Prostate gland (tissue), 2 donors: ENCODE data around the gene SPINT3. TPM values are rescaled to one million over a fixed set of nuclear protein-coding genes. Genes with fewer than 3 reads are reported as not detected.

ENCODE experiments used
- DNase-seq: peaks from one replicate; pipeline ENCODE4 v3.0.0-alpha.2; 2019; ENCODE audit warnings: low spot score
- H3K27ac ChIP-seq, 2 donors: fragments of 200-600 bp; sonication (generic); 2 replicates each; pipeline ENCODE4 v1.5.1; 2017 to 2019
- H3K27me3 ChIP-seq: fragments of 200-600 bp; sonication (generic); replicated peaks from 2 replicates; pipeline ENCODE4 v1.5.1; 2019; ENCODE audit not compliant: insufficient read depth
- H3K36me3 ChIP-seq, 2 donors: fragments of 200-600 bp; sonication (generic); 1 replicate in 1 of 2; 2 replicates in 1 of 2; pipeline versions ENCODE4 v1.5.1 to v1.8.1; 2017 to 2019
- H3K4me1 ChIP-seq: fragments of 200-600 bp; sonication (generic); replicated peaks from 2 replicates; pipeline ENCODE4 v1.5.1; 2019
- H3K4me3 ChIP-seq, 2 donors: fragments of 200-600 bp; sonication (generic); 2 replicates each; pipeline ENCODE4 v1.5.1; 2017 to 2019
- H3K9me3 ChIP-seq: fragments of 200-600 bp; sonication (generic); 2 replicates; pipeline ENCODE4 v1.5.1; 2017
- CTCF ChIP-seq, 4 experiments: fragments of 200-600 bp in 2 of 4; fragments of 450-650 bp in 2 of 4; sonication (generic) in 2 of 4; IDR thresholded peaks; 1 replicate in 3 of 4; 2 replicates in 1 of 4; pipeline ENCODE4 v1.5.1; 2016 to 2019; ENCODE audit warnings: antibody characterized with exemption in 4 of 4, mild to moderate bottlenecking in 2 of 4, moderate library complexity in 2 of 4
- POLR2A ChIP-seq: fragments of 450-650 bp; IDR thresholded peaks from one replicate; pipeline ENCODE4 v1.6.1; 2016; ENCODE audit warnings: antibody characterized with exemption, mild to moderate bottlenecking
- POLR2AphosphoS5 ChIP-seq: sonication (generic); formaldehyde crosslinking; IDR thresholded peaks from one replicate; pipeline ENCODE4 v1.6.1; 2017; ENCODE audit warnings: antibody characterized with exemption
- WGBS: methylation state at CpG from one replicate; pipeline ENCODE4 v1.1.5; 2018; 5-methylcytosine and 5-hydroxymethylcytosine counted together
- intact Hi-C: fragments of 100-400 bp; cut with DNase I; formaldehyde crosslinking; loops from one replicate; pipeline ENCODE4 v1.14.2; 2022
- total RNA-seq, 2 donors: library from RNA; depleted of rRNA; stranded (reverse); fragments of >200 nt; gene quantifications; one replicate each; pipeline ENCODE4 v1.1.0, GENCODE V29; 2016

The SPINT3 gene, protein sequence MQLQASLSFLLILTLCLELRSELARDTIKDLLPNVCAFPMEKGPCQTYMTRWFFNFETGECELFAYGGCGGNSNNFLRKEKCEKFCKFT
- not detected for total RNA-seq

- intact Hi-C loops: no loop called here
- 63% methylated on average over 5 of the region's 5 CpGs for WGBS
- TF ChIP-seq POLR2AphosphoS5: no peak
- TF ChIP-seq CTCF (IDR thresholded peaks at IDR 0.05): no peak
- no peak for TF ChIP-seq POLR2A
- H3K27me3 ChIP-seq: no peaks in the 10 kb centered on the region
- no peak within 1 kb of the TSS for H3K27ac ChIP-seq
- no peaks in the 10 kb centered on the region for H3K4me1 ChIP-seq
- H3K4me3 ChIP-seq: no peak within 1 kb of the TSS
- H3K9me3 ChIP-seq: no peaks in the 10 kb centered on the region
- DNase-seq: peak; percentile 5
- H3K36me3 ChIP-seq: no peaks in the 10 kb centered on the region
Observed at GRCh38 chr20:45515147-45515913, at the start of gene SPINT3. TSS of gene SPINT3 (minus strand) at chr20:45515622. CDS start at chr20:45515608, 14 bp downstream.

- WGBS: 68% methylated on average over 2 of the region's 2 CpGs
- intact Hi-C loops: no loop called here
- no peak for TF ChIP-seq POLR2AphosphoS5
- TF ChIP-seq CTCF (IDR thresholded peaks at IDR 0.05): no peak
- no peak for TF ChIP-seq POLR2A
Observed at GRCh38 chr20:45564760-45565276, 49.4 kb upstream of the SPINT3 start.

DNA sequence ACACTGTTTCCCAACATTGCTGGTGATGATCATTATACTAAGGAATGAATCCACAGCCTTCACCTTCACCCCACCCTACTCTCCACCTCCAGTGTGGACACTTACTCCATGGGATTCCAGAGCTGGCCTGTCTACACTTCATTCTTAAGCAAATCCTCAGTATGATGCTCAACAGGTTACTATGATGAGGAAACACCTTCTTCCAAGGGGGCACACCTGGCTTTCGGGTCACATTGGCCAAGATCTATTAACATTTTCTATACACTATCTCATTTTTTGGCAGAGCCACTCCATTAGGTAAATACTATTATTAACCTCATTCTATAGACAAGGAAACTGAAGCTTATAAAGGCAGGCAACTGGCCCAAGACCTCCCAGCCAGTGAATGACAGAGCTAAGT, 39.8 kb upstream of the SPINT3 start:
- TF ChIP-seq POLR2AphosphoS5 (no peak), CTCF (IDR thresholded peaks at IDR 0.05) (no peak), POLR2A (no peak)
- no peak overlapping the region for H3K27ac ChIP-seq
- no peaks in the 10 kb centered on the region for H3K27me3 ChIP-seq
- DNase-seq: no peak
- no peaks in the 10 kb centered on the region for H3K4me1 ChIP-seq
- WGBS: 88% methylated on average over 1 of the region's 1 CpG
- no peak overlapping the region for H3K4me3 ChIP-seq
- H3K9me3 ChIP-seq: no peaks in the 10 kb centered on the region
- H3K36me3 ChIP-seq: no peaks in the 10 kb centered on the region
- intact Hi-C loops: no loop called here

More at GRCh38 chr20:45564760-45565276, 49.4 kb upstream of the SPINT3 start:
- Histone ChIP-seq H3K27ac (no peak overlapping the region), H3K36me3 (no peaks in the 10 kb centered on the region), H3K27me3 (no peaks in the 10 kb centered on the region), H3K9me3 (no peaks in the 10 kb centered on the region), H3K4me1 (no peaks in the 10 kb centered on the region), H3K4me3 (no peak overlapping the region)
- no peak for DNase-seq

GRCh38 chr20:45552456-45552855, 37.0 kb upstream of the SPINT3 start:
- DNase-seq: no peak

More at GRCh38 chr20:45552456-45552855, 37.0 kb upstream of the SPINT3 start:
- no peak overlapping the region for H3K27ac ChIP-seq
- intact Hi-C loops: no loop called here
- no peaks in the 10 kb centered on the region for H3K4me1 ChIP-seq
- no peaks in the 10 kb centered on the region for H3K27me3 ChIP-seq
- H3K4me3 ChIP-seq: no peak overlapping the region
- H3K36me3 ChIP-seq: no peaks in the 10 kb centered on the region
- TF ChIP-seq CTCF (IDR thresholded peaks at IDR 0.05) (no peak), POLR2A (no peak), POLR2AphosphoS5 (no peak)
- H3K9me3 ChIP-seq: no peaks in the 10 kb centered on the region
- 90% methylated on average over 2 of the region's 2 CpGs for WGBS
